SIG-M5 (cell line): Measurements from ENCODE around the gene PPP1R2.
A peak's percentile ranks its signal among the peaks of the same experiment; 100 is the strongest.
"Not testable (repeated sequence)": the region's sequence is repeated elsewhere in the genome, so short reads cannot be mapped to it uniquely, and the experiment has no call there.

Experiments
- DNase-seq: peaks from one replicate; lab custom pipeline; 2025; lab: John Stamatoyannopoulos, UW

The PPP1R2 gene

DNA sequence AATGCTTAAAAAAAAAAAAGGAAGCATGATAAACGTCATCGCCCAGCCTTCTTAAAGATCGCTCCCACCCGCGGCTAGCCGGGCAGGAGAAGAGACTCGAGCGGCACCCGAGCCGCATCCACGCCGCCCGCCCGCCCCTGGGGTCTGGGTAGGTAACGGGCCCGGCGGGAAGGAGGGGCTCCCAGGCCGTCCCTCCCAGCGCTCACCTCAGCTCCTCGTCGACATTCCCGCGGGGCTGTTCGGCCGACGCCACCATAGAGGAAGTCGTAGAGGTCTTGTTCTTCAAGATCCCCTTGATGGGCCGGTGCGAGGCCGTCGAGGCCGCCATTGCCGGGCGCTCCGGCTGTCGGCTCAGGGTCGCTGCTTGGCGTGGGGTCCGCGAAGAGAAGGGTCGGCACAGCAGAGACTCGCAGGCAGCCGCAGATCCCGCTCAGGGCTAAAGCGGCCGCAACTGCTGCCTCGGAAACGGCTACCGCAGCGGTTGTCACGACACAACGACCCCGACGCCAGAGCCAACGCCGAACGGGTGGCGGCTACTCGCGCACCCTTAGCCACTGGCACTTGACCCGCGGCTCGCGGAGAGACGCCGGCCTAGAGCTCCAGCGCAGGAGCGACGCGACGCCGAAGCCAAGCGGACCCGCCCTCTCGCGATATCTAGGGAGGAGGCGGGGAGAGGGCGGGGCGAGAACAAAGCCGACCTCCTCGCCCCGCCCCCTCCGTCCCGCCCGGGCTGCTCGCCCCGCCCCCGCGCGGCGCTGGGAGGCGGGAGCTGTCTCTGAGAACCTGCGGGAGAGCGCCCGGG lies at the start of gene PPP1R2:
PPP1R2 (minus strand) TSS at position 628 of the 802 bp plus-strand sequence; CDS start at position 328, 300 bp downstream.
- DNase-seq, result peak; percentile 24

DNA sequence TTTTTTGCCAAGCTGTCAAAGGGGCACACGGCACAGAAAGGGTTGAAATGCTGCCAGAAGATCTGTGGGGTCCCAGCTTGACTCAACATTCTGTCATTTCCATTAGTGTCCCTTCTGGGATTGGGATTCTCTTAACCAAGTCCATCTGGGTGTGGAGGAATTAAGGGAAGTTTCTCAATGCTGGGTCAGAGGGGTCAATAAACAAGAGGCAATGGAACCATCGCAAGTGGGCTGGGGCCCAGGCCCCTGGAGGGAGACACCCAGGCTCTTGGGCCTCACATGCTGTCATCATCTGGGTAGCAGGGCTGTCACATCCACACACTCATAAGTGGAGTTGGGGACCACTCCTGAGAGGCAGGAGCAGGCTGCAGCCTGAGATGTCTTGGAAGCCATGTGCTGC lies 48.7 kb upstream of the PPP1R2 start:
- DNase-seq, result no peak

DNA sequence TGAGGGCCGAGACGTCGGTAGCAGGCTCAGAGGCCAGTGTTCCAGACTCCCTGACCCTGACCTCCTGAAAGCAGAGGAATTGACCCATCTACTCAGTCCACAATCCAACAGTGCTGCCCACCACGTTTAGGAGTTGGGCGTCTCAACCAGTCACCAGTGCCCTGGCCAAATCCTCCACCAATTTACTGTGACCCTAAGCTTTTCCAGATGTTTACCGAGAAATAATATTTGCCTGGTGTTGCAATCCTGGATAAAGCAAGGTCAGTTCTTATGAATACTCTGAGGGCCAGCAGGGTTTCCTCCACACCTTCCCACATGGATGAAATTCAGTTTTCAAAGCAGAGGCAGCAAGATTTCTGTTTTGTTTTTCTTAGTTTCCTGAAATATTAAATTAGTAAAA lies 48.1 kb upstream of the PPP1R2 start:
- DNase-seq, result no peak

DNA sequence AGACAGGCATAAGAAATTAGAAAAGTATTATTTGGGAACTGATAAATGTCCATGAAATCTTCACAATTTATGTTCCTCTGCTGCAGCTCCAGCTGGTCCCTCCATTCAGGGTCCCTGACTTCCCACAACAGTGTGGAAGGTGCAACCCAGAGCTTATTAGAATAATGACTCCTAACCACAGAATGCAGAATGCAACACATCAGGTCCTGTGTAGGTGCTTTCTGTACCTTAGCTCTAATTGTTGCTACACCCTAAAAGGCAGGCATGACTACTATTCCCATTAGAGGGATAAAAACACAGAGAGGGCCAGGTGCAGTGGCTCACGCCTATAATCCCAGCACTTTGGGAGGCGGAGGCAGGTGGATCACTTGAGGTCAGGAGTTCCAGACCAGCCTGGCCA lies 47.3 kb upstream of the PPP1R2 start:
- not testable (repeated sequence) for DNase-seq

DNA sequence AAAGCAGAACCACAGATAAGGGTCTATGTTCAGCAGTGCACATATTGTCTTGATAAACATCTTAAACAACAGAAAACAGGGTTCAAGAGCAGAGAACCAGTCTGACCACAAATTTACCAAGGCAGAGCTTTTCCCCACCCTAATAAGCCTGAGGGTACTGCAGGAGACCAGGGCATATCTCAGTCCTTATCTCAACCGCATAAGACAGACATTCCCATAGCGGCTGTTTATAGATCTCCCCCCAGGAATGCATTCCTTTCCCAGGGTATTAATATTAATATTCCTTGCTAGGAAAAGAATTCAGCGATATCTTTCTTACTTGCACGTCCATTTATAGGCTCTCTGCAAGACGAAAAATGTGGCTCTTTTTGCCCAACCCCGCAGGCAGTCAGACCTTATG lies 46.7 kb upstream of the PPP1R2 start:
- DNase-seq, result not testable (repeated sequence)

DNA sequence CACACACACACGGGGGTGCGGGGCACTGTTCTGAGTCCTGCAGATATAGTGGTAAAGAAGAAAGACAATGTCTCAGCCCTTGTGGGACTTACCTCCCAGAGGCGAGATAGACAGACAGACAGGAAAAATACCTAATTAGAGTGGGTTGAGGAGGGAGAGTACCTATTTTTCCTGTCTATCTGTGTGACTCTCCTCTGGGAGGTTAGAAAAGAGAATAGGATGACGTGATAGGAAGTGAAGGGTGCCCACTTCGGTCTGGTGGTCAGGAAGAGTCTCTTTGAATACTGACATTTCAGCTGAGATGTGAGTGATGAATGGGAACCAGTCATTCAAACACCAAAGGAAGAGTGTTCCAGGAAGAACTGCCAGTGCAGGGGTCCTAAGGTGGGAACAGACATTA lies 44.7 kb upstream of the PPP1R2 start:
- DNase-seq, result no peak

DNA sequence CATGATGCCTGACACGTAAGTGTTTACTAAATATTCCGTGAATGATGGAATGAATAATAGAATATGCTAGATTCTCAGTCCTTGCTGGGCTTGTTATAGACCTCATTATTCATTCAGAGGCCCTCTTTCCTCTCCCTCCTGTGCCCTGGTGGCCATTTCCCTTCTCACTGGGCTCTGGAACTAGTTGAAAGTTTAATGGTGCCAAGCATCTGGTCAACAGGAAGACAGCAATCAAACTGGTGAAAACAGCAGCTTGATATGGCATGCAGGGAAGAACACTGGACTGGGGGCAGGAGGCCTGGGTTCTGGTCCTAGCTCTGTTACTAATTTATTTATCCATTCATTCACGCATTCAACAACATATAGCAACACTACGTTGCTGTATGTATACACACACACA lies 44.3 kb upstream of the PPP1R2 start:
- DNase-seq, result no peak

DNA sequence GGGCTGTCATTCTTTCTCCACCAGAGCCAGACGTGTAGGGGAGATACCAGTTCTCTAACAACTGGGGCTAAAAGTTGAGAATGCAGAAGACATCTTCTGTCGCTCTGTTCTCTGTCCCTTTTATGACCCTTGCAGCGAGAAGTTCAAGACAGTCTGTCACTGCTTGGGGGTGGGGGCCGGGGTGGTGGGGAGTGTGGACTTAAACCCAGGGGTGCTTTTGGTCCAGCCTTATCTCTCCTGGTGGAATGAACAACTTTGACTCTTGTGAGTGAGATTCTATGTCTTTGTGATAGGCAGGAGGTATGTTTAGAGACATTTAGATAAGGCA lies 41.4 kb upstream of the PPP1R2 start:
- DNase-seq, result no peak

DNA sequence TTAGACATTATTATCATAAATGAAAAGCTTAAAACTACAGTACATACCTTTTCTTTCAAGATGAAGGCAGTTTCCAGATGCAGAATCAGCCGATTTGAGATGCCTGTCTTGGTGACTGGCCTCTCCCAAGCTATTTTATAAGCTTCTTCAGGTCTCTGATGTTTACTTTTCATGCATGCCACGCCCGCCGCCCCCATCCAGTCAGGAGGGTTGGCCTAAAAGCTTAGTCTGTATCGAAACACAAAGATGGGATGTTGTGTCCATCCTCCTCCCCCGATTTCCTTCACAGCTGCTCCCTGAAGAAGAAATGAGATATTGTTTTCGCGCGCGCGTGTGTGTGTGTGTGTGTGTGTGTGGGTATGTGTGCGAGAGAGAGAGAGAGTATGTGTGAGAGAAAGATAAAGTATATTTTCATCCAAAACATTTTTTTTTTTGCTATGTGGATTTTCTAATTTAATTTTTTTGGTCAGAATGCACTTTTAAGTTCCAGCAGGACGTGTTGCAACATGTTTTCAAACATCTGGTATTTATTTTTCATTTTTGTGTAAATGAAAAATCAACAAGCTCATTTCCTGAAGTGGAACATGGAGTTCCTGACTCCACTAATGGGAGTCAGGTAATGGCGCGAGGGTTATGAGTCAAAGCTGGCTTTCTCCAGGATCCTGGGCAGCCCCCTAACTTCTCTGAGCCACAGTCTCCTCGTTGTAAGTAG lies 40.9 kb upstream of the PPP1R2 start, which contains the start of gene APOD:
APOD (minus strand) TSS at position 110 of the 712 bp plus-strand sequence. CDS start 4,479 bp downstream, outside the sequence.
- no peak for DNase-seq

DNA sequence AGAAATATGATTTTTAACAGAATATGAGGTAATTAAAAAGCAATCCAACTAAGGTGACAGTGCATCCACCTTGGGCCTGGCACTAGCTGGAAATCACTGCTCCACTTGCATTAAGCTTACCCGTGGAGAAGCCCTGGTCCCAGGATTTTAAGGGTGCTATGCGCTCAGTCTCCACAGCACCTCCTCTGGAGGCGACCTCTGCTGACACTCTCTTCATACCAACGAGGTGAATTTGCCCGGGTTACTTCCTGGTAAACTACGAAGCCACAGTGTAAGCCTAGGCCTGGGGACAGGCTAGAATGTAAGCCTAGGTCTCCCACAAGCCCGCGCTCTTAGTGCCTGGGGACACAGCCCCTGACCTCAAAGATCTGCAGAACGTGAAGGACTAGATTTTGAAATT lies 39.8 kb upstream of the PPP1R2 start:
- DNase-seq, result no peak

DNA sequence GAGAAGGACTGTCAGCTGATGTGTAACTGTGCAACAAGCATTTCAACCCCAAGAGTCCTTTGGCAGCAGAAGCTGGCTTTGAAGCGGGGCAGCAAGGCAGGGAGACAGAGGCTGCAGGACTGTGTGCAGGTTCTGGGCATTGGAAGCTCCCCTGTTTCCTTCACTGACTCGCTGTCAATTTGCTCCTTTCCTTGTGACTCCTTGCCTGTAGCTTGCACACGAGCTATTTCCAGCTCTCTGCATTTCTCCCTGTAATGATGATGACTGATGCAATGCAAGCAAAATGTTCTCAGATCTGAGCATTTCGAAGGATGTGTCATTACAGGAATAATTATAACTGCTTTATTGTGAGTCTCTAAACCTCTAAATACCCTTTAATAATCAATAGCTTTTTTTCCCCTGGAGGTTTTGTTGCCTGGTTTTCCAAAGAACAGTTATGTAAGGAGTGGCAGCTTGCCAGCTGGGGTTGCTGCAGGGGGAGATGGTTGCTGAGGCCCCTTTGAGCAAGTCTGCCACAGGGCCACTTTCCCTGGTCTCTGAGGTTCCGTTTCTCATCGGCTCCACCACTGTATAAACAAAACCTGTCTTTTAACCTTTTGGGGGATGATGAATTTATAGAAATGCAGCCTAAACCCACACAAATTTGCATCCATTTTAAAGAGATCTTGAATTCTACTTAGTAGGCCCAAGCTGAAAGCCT lies 37.8 kb upstream of the PPP1R2 start:
- DNase-seq, result no peak

DNA sequence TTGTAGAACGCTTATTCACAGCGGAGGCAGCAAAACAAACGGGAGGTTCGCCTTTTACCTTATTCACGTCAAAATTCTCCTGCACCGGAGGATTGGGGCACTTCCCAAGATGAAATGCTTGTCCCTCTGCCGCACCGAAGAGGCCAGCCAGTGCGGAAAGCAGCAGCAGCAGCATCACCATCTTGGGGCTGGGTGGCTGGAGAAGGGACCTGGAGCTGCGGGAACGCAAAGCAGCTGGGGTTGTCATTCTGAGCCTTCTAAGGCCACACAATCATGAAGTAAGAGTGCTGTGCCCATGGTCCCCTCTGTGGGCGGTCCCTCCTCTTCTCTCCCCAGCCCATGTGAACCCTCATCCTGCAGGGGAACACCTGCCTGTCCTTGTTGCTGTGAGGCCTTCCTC lies 36.2 kb upstream of the PPP1R2 start:
- no peak for DNase-seq

DNA sequence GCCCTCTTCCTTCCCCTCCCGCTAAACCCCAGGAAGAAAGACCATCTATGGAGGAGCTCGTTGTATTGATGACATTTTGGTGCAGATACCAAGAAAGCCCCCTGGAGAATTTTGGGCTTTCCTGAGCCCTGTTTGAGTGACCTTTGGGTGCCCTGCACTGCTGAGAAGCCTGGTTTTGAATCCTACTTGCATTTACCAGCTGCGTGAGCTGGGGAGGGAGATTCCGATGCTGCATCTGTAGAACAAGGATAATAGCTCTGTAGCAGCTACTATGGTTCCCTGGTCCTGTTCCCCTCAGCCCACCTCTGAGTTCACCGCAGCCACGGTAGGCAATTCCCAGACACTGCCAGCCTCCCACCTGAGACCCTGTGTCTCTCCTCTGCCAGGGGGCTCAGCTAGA lies 35.4 kb upstream of the PPP1R2 start:
- DNase-seq, result no peak

DNA sequence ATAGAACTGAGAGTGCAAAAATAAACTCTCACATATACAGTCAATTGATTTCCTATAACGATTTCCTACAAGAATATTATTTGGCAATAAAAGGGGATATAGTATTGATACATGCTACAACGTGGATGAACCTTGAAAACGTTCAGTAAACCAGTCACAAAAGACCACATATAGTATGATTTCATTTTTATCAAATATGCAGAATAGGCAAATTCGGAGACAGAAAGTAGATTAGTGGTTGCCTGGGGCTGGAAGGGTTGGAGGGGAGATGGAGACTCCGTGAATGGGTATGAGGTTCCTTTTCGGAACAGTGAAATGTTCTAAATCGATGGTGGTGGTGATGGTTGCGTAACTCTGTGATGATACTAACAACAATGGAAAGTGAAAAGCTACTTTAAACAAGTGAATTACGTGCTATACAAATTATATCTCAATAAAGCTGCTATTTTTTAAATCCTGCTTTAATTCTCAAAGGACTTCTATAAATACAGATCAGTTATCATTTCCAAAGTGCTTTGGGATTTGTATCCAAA lies 34.6 kb upstream of the PPP1R2 start:
- no peak for DNase-seq

DNA sequence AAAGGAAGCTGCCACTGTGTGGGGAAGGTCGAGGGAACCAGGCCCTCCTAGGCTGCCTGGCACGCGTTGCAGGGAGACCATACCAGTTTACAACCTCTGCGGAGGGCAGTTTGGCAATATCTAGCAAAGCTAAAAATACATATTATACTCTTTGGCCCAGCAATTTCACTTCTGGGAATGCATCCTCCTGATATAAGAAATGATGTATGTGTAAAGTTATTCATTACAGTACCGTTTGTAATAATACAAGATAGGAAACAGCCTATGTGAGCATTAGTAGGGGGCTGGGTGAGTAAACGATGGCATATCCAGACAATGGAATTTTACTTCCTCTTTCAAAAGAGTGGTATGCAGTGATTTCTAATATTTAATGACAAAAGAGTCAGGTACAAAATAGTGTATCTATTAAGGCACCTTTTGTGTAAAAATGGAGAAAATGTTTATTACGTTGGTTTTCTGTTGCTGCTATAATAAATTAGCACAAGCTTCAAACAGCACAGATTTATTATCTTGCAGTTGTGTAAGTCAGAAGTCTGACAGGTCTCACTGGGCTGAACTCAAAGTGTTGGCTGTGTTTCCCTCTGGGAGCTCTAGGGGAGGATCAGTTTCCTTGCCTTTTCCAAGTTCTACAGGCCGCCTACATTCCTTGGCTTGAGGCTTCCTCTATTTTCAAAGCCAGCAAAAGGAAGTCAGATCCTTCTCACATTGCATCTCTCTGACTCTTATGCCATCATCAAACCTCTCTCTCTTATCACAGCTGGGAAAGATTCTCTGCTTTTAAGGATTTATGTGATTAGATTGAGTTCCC lies 31.6 kb upstream of the PPP1R2 start:
- no peak for DNase-seq

DNA sequence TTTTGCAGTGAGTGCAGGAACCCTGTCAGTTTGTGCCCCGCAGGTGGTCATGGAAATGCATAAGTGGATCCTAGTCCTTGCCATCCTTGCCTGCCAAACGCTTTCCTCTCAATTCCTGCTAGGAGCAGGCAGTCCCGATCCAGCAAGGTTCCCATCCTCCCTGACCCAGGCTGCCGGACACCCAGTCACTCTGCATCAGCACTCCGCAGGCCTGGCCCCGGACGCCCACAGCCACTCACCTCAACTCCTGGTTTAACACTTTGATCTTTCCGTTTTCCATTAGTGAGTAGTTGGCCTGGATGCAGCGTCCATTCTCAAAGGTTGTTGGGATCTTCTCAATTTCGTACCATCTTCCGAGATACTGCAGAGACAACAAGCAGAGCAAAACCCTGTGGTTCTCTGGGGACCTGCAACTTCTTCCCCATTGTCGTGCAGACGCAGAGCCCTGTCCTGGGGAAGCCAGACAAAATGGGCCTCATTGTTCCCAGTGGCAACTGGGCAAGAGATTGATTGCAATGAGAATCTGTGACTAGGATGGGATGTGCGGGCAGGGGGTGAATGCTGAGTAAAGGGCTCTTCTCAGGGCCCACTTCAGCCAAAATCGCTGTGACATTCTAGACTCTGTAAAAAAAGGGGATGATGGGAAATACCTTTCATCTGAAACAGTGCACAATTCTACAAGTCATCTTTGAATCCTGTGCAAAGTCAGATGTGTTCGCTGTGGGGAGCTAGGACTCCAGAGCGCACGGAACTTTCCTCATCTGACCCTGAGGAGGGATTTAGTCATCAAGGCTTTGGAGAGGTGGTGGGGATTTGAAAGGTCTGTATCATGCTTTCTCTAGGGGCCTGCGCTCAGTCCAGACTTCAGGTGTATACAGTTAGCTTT lies 30.7 kb upstream of the PPP1R2 start:
- no peak for DNase-seq

DNA sequence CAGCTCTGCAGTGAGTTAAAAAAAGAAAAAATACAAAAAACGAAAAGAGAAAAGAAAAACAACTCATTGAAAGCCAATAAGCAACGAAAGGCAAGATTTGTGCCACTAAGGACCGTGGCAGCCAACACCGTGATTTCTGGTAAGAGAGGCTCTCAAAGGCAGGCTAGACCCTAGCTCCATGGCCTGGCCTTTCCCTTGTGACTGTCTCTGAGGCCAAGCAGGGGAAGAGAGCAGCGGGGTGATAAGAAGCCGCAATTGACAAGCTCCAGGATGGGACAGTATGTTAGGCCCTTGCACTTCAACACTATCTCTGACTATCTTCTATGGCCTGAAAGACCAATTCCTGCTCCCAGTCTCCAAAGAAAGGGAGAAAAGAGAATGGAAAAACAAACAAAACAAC lies 28.2 kb upstream of the PPP1R2 start:
- DNase-seq, result no peak

DNA sequence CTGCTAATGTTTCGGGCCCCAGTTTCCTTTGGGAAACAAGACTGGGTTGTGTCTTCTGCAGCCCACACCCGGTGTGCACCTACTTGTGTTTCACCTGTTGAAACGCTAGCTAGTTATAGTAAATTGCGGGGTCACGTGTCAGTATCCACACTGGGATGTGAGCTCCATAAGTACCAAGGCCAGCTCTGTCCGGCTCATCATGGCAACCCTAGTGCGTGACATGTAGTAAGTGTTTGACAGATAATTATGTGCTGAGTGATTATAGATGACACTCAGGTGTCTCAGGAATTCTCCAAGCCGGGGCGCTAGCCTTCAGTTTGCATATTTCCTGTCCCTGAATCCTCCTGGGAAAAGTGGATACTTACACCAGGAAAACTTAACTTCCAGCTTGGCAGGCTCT lies 27.8 kb upstream of the PPP1R2 start:
- no peak for DNase-seq

DNA sequence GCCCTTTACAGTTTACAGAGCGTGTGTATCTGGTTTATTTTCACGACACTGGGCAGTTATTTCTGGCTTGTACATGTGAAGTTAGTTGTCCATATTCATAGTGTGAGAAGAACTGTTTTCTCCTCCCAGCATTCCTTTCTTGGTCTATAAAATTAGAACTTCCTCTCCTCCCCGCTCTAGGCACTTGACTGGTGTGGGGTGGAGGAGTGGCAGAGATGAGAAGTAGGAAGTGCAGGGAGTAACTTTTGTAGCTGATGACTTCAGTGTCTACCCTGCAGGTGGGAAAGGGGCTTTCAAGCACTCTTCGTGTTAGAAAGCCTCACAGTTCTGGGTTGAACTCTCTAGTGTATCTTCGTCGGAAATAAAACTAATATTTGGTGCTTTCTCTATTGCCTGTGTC lies 27.2 kb upstream of the PPP1R2 start:
- no peak for DNase-seq

DNA sequence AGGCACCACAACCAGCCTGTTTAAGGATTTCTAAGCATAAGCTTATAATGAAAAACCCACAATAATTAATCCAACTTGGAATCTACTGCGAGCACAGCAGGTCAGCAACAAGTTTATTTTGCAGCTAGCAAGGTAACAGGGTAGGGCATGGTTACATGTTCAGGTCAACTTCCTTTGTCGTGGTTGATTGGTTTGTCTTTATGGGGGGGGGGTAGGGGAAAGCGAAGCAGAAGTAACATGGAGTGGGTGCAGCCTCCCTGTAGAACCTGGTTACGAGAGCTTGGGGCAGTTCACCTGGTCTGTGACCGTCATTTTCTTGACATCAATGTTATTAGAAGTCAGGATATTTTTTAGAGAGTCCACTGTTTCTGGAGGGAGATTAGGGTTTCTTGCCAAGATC lies 25.5 kb upstream of the PPP1R2 start:
- no peak for DNase-seq

DNA sequence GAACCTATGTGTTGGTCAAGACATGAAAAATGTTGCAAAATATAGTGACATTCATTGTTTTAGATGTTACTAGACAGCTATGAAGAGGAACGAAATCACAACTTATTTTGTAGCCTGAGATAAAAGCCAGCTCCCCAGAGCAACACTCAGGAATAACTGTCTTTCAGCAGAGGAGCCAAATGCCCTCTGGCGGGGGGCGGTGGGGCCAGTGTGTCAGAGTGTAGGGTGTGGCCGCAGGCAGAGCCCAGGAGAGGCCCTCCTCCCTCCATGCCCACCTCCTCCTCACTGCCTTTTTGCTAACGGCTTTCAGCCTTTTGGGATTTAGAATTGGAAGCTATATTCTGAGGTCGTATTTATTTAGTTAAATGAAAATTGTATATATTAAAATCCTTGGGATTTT lies 23.7 kb upstream of the PPP1R2 start:
- no peak for DNase-seq
